ENCODE measurements around the gene RNF114.

The RNF114 gene

DNA sequence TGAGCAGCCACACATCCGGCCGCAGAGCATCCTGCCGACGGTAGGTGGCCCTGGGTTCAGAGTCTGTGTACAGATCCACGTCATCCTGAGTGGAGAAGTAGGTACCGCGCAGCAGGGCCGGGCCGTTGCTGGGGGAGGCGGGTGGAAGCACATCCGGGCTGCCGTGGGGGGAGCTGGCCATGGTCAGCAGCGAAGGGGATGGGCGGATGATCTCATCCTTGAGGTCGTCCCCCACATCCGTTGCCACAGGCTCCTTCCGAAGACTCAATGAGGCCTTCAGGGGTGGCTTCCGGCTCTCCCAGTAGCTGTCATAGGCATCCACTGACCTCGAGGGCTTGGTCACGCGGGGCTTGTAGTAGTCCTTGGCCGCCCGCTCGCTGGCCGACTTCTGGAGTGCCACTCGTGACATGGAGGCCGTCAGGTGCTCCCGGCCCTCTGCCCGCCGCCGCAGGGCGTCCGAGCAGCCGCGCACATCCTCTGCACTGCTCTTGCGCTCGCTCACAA, 30.0 kb upstream of the RNF114 start:
- TF ChIP-seq, protein P1, sequence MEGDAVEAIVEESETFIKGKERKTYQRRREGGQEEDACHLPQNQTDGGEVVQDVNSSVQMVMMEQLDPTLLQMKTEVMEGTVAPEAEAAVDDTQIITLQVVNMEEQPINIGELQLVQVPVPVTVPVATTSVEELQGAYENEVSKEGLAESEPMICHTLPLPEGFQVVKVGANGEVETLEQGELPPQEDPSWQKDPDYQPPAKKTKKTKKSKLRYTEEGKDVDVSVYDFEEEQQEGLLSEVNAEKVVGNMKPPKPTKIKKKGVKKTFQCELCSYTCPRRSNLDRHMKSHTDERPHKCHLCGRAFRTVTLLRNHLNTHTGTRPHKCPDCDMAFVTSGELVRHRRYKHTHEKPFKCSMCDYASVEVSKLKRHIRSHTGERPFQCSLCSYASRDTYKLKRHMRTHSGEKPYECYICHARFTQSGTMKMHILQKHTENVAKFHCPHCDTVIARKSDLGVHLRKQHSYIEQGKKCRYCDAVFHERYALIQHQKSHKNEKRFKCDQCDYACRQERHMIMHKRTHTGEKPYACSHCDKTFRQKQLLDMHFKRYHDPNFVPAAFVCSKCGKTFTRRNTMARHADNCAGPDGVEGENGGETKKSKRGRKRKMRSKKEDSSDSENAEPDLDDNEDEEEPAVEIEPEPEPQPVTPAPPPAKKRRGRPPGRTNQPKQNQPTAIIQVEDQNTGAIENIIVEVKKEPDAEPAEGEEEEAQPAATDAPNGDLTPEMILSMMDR (IDR thresholded peaks at IDR 0.05; ENCODE audit: insufficient read depth, missing control alignments), result no peak
- FAIRE-seq (no peak), DNase-seq (ENCODE audit: insufficient read length, low spot score) (no peak)

GRCh38 chr20:49906615-49907154, 29.5 kb upstream of the RNF114 start:
- DNase-seq (ENCODE audit: insufficient read length, low spot score) (no peak), FAIRE-seq (no peak)
- TF ChIP-seq, protein P1 (IDR thresholded peaks at IDR 0.05; ENCODE audit: insufficient read depth, missing control alignments), result no peak

DNA sequence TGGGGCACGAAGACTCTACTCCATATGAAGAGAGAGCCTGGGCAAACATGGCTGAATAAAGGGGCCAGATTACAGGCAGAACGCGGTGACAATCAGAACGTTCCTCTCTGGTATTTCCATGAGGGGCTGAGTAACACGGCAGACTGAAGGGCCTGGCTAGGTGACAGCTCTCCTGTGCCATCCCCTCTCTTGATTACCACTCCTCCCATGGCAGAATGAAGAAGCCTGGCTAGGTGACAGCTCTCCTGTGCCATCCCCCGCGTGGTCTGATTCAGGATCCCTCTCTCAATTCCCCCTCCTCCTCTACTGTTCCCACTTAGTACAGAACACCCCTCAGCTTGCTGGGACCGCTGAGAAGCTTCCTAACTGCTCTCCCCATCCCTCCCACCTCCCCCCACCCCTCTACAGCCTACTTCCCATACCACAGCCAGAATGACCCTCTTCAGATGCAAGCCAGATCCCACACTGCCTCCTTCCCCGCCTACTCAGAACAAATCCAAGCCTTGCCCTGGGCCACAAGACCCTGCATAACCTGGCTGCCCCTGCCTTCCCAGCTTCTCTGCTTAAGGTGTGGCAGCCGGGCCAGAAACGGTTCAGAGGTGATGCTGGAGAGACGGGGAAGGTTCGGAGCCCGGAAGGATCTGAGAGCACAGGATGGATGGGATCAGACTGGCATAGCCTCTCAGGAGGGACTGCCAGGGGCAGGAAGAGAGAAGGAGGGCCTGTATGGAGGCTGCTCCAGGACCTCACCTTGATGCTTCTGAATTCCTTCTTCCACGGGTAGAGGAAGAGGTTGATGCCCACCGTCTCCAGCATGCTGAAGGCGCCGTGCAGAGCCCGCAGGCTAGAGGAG, 28.6 kb upstream of the RNF114 start:
- no peak for FAIRE-seq
- TF ChIP-seq, protein P1 (IDR thresholded peaks at IDR 0.05; ENCODE audit: insufficient read depth, missing control alignments), result no peak
- no peak for DNase-seq (ENCODE audit: insufficient read length, low spot score)

GRCh38 chr20:49908258-49908565, 28.0 kb upstream of the RNF114 start:
- TF ChIP-seq, protein P1 (IDR thresholded peaks at IDR 0.05; ENCODE audit: insufficient read depth, missing control alignments), result no peak
- DNase-seq (ENCODE audit: insufficient read length, low spot score), result no peak
- no peak for FAIRE-seq

- FAIRE-seq, result no peak
- TF ChIP-seq, protein P1 (IDR thresholded peaks at IDR 0.05; ENCODE audit: insufficient read depth, missing control alignments), result peak; percentile 26
- no peak for DNase-seq (ENCODE audit: insufficient read length, low spot score)
Measured at GRCh38 chr20:49909499-49910339, 26.5 kb upstream of the RNF114 start.

GRCh38 chr20:49910340-49910706, 25.9 kb upstream of the RNF114 start:
- TF ChIP-seq, protein P1 (IDR thresholded peaks at IDR 0.05; ENCODE audit: insufficient read depth, missing control alignments), result no peak
- DNase-seq (ENCODE audit: insufficient read length, low spot score) (no peak), FAIRE-seq (no peak)
